Activated T-helper 9 cell treated with anti-CD3 and anti-CD28 coated beads, Interleukin-2, amount 50 U/mL, for 16 hours (primary cell): ENCODE data around the gene TRMT1.
A peak's percentile ranks its signal among the peaks of the same experiment; 100 is the strongest.
"Not testable (repeated sequence)": the region's sequence is repeated elsewhere in the genome, so short reads cannot be mapped to it uniquely, and the experiment has no call there.

Source experiments
- DNase-seq: peaks from one replicate; pipeline ENCODE4 v3.0.0-alpha.2; 2020; ENCODE audit warnings: low read depth

TRMT1 gene

GRCh38 chr19:13116282-13117175 is at the start of gene TRMT1:
TRMT1 (minus strand) TSS chr19:13116740; CDS start chr19:13116399, 341 bp downstream.
- DNase-seq, result peak; percentile 87

GRCh38 chr19:13166151-13166550 is 49.6 kb upstream of the TRMT1 start:
- not testable (repeated sequence) for DNase-seq

- no peak for DNase-seq
Observed at GRCh38 chr19:13165162-13165997, 48.8 kb upstream of the TRMT1 start.

GRCh38 chr19:13164343-13165161 is 48.0 kb upstream of the TRMT1 start:
- no peak for DNase-seq

GRCh38 chr19:13163609-13164342 is 47.2 kb upstream of the TRMT1 start:
- DNase-seq, result no peak

GRCh38 chr19:13162724-13163608 is 46.4 kb upstream of the TRMT1 start:
- peak; percentile 78 for DNase-seq

- no peak for DNase-seq
Observed at GRCh38 chr19:13160557-13160956, 44.0 kb upstream of the TRMT1 start.

- DNase-seq, result no peak
Observed at GRCh38 chr19:13159713-13160112, 43.2 kb upstream of the TRMT1 start.

GRCh38 chr19:13155472-13156359 is 39.2 kb upstream of the TRMT1 start:
- peak; percentile 64 for DNase-seq

- DNase-seq, result peak; percentile 68
Observed at GRCh38 chr19:13154911-13155471, 38.5 kb upstream of the TRMT1 start.

GRCh38 chr19:13154241-13154778 is 37.8 kb upstream of the TRMT1 start:
- DNase-seq, result no peak

- DNase-seq, result no peak
Observed at GRCh38 chr19:13153569-13154240, 37.2 kb upstream of the TRMT1 start.

- DNase-seq, result peak; percentile 91
Observed at GRCh38 chr19:13152974-13153568, 36.5 kb upstream of the TRMT1 start.

GRCh38 chr19:13152356-13152973 is 35.9 kb upstream of the TRMT1 start:
- DNase-seq, result no peak

- peak; percentile 93 for DNase-seq
Observed at GRCh38 chr19:13151605-13152355, 35.2 kb upstream of the TRMT1 start.

GRCh38 chr19:13150931-13151604 is 34.5 kb upstream of the TRMT1 start:
- no peak for DNase-seq
